Ramos (cell line): ENCODE results near the gene ARHGEF11.
"Not testable (repeated sequence)": the region's sequence is repeated elsewhere in the genome, so short reads cannot be mapped to it uniquely, and the experiment has no call there.

Experiments used
- in situ Hi-C: fragments of 300-500 bp; cut with MboI; formaldehyde crosslinking; loops from one replicate; pipeline ENCODE4 v1.14.3; 2022; ENCODE audit warnings: low sequenced_read_pairs; ENCODE audit not compliant: unreplicated experiment

ARHGEF11 gene

DNA sequence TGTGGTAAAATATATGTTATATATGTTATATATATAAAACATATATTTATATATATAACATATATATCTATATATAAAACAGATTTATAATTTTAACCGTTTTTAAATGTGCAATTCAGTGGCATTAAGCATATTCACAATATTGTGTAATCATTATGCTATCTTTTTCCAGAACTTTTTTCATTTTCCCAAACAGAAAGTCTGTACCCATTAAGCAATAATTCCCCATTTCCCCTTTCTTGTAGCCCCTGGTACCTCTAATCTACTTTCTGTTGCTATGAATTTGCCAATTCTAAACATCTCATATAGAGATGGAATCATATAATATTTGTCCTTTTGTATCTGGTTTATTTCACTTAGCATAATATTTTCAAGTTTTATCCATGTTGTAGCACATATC is 10.7 kb upstream of the ARHGEF11 start:
- in situ Hi-C loops, result no loop called here

DNA sequence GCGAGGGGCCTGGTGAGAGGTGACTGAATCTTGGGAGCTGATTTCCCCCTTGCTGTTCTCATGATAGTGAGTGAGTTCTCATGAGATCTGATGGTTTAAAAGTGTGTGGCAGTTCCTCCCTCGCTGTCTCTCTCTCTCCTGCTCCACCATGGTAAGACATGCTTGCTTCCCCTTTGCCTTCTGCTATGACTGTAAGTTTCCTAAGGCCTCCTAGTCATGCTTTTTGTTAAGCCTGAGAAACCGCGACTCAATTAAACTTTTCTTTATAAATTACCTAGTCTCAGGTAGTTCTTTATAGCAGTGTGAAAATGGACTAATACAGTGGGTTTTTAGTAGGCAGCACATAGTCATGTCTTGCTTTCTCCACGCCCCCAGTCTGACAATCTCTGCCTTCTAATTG is 10.2 kb upstream of the ARHGEF11 start:
- in situ Hi-C loops, result not testable (repeated sequence)

DNA sequence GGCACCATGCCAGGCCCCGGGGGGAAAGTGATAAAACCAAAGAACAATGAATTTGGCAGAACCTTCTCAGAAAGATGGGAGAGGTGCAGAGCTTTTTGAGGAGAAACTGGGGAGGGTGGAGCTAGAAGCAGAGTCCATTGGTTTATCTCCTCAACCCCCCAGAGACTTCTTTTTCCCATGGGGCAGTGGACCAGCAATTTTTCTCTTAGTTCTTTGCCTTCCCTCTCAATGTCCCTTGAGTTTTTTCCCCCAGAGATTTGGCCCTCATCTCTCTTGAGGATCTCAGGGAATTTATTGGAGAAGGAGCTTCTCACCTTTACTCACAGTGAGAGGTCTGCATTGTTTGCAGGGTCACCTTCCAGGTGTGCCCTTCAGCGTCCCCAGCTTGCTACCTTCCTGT is 5.3 kb upstream of the ARHGEF11 start:
- in situ Hi-C loops, result no loop called here

DNA sequence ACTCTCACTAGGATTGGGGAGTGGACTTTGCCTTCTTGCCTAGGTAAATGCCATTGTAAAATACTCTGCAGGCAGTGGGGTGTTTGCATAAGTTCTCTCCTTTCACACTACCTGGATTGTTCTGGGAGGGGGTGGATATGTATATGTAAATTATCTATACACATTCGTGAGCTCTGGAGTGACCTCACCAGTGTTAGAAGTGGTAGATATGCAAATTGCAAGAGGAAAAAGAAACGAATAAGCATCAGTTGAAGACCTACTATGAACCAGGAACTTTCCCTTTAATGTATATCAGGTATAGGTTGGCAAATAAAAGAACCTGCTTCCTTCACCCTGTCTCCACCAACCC is 1.5 kb upstream of the ARHGEF11 start:
- in situ Hi-C loops, result no loop called here

DNA sequence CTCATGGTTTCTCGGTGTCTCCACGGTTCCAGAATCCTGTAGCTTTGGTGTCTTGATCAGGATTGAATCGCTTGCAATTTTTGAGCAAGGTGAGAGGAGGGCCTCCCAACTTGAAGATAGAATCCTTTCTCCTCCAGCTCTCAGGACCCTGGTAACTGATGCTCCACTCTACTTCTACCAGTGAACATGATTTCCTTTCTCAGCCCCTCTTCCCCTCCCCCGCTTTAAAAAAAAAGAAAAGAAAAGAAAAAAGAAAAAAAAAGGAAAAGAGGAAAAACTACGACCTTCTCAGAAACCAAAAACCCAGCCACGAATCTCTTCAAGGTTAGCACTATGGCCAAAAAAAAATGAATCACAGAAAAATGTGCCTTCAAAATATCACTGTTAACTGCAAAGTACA is 1.2 kb downstream of the ARHGEF11 start:
- in situ Hi-C loops, result no loop called here

DNA sequence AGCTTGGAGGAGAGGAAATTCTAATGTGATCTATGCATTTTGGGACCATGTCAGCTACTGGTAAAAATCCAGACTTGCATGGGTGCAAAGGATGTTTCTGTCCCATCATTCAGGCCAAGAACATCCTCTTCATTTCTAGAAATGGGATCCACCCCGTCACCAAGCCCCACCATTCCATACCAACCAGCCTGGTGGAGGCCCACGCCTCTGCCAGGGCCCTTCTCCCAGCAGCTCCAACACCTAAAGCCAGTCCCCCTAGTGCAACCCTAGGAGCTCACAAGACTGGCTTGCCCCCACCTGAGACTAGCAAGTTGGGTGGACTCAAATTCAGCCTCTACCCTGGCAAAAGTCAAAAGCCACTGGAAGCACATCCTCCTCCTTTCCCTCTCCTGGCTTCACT is 1.9 kb downstream of the ARHGEF11 start:
- in situ Hi-C loops, result no loop called here

DNA sequence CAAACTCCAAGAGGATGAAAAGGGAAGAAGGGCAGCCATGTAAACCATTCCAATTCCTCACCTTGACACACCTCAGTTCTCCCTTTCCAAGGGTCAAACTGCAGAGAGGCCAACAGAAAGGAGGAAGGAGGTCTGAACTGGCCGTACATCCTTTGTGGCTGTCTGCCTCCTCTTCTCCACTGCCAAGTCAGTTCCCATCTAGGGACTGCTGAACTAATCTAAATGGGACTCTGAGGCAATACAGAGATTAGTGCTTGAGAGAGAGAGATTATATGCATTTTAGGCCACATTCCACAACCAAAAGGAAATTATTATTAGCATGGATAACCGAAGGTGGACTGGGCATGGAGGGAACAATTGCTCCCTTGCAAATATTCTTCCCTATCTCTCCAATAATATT is 2.7 kb downstream of the ARHGEF11 start:
- in situ Hi-C loops, result no loop called here

DNA sequence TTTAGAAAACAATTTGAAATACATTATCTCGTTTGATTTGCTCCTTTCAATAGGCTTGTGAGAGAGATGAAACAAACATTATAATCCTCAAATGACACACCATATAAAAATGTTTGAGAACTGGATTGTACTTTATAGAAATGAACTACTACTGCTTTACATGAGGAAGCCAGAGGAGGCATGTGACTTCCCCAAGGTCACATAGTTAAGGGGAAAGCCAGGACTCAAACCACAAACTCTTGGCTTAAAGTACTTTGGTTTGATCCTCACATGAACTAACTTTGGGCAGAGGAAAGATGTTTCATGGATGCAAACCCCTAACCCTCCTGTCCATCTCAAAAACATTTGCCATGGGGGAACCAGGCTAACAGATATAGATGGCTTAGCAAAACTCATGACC is 4.7 kb downstream of the ARHGEF11 start:
- in situ Hi-C loops, result no loop called here

DNA sequence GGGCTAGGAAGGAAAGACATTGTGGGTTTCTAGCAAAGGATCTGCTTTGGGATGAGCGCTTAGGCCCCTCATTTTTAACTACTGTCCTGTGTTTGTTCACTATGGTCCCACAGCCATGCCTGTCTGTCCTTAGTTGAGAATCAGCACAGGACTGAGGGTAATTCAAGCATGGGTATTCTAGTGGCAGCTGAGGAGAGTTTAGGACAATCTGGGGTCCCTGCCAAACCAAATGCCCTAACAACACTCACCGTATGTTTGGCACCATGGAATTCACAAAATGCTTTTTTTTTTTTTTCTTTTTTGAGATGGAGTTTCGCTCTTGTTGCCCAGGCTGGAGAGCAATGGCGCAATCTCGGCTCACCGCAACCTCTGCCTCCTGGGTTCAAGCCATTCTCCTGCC is 10.4 kb downstream of the ARHGEF11 start:
- in situ Hi-C loops, result no loop called here

DNA sequence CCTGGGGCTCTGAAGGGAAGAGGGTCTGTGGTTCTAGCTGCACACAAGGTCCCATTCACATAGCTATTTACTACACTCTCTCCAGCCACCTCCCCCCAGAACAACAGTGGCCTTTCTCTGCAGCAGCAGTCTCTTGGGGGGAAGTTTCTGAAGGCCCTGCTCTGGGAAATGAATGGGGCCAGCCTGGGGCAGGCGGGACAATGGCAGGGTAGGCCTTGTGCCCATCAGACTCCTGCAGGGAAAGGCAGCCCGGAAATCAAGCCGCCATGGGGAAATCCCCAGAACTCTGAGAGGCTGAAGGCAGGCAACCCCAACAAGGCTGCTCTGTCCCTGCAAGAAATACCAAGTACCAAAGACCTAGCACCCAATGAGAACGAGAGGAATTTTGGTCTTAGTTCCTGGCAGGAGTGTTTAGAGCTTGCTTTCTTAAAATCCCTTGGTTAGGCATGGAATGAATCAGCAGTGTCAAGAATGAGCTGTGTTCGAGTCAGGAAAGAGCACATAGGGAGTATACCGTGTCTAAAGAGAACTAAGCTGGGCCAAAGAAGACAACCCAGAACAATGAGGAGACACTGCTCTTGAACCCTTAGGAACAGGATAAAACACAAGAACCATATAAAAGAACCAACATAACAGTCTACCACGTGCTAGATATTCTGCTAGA is 11.3 kb downstream of the ARHGEF11 start:
- in situ Hi-C loops, result no loop called here

DNA sequence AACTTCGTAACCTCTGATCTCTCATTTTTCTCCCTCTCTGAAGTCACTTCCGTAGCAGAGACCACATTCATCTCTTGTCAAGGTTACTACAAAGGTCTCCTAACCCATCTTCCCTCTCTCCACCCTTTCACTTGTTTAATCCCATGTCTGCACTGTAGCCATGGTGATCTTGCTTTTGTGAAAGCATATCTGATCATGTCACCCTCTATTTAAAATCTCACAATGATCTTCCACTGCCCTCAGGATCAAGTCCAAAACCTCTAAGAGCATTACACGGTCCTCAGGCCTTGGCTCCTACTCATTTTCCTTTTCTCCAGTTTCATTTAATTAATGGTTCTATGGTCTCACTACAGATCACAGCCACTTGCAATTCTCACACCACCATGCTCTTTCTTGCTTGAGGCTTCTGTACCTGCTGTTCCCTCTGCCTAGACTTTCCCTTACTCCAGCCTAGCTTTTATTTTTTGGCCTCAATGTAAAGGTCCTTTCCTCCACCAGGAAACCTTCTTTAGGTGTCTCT is 12.1 kb downstream of the ARHGEF11 start:
- in situ Hi-C loops, result no loop called here

DNA sequence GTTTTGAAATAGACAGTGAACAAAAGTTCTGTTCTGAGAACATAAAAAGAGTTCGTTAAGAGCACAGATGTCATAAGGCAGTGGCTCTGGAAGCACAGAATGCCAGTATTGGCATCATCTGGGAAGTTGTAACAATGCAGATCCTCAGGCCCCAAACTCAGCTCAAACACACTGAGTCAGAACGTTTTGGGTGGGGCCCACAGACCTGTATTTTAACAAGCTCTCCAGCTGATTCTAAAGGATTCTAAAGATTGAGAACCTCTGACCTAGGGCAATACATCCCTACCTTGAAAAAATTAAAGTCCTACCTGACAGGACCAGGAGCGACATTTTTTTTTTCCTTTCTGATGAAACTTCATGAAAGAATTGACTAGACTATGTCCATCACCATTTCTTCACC is 13.2 kb downstream of the ARHGEF11 start:
- in situ Hi-C loops, result no loop called here

DNA sequence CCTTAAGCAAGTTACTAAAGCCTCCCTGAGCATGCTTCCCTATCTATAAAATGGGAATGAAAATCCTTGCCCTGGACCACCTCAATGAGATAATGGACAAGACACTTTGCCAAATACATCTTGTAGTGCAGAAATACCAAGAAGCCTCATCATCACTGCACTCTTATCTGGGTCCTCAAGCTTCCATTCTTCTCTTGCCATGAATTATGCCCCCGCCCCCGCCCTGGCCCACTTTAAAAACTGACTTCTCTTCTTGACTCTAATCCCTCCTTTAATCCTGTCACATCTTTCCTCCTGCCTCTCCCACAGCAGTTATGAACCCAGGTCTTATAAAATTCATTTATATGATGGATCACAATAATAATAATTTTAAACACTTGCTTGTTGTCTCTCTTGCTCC is 14.8 kb downstream of the ARHGEF11 start:
- in situ Hi-C loops, result no loop called here

DNA sequence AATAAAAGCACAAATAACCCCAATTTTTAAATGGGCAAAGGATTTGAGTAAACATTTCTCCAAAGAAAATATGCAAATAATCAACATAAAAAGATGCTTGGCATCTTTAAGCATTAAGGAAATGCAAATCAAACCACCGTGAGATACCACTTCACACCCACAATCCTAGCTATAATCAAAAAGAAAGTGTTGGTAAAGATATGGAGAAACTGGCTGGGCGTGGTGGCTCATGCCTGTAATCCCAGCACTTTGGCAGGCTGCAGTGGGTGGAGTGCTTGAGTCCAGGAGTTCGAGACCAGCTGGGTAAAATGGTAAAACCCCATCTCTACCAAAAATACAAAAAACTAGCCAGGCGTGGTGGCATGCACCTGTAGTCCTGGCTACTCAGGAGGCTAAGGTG is 16.9 kb downstream of the ARHGEF11 start:
- in situ Hi-C loops, result no loop called here

DNA sequence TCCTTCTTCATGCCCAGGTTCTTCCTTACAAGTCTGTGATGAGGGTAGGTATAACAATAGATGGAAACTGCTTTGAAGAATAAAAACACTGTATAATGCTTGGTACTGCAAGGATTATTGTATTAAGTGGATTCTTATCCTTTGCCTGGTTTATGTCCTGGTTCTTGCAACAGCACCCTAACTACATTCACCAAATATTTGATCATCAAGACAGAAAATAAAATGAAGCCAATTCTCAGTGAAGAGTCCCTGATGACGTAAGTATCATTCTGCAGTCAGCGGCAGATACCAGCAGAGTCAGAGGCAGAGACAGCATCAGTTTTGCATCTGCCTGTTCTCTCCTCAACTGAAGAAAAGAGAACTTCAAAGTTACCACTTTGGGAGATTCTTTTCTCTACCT is 19.7 kb downstream of the ARHGEF11 start:
- in situ Hi-C loops, result no loop called here

DNA sequence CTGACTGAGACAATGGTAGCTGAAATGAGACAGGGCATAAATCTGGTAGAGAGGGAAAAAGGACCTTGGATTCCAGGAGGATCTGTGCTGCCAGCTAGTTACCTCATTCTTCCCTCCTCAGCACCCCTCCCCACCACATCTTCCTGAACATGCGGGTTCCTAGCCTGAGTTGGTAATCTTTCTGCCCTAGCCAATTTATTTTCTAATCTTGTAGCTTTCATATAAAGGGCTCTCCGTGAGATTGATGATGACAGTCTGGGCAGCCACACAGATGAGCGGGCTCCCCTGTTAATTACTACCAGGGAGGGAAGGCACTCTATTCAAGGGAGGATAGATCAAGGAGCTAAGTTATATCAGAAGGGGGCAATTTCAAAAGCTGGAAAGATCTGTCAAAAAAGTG is 20.2 kb downstream of the ARHGEF11 start:
- in situ Hi-C loops, result no loop called here

DNA sequence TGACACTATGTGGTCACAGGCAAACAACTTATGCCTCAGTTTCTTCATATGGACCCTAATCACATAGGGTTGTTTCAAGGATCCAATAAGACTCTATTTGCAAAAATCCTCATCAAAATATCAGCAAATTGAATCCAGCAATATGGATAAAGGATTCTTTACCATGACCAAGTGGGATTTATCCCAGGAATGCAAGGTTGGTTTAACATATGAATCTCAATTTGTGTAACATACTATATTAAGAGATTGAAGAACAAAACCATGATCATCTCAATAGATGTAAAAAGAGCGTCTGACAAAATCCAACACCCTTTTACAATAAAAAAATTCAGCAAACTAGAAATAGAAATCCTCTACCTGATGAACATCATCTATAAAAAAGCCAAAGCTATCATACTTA is 23.9 kb downstream of the ARHGEF11 start:
- in situ Hi-C loops, result no loop called here

DNA sequence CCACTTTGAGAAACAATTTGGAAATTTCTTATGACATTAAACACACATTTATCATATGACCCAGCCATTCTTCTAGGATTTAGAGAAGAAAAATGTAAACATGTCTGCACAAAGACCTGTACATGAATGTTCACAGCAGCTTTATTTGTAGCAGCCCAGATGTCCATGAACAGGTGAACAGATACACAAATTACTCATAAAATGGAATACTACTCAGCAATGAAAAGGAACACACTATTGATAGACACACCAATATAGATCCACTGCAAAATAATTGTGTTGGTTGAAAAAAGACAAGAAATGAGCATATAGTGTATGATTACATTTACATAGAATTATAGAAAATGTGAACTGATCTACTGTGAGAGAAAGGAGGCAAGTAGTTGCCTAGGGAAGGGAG is 26.1 kb downstream of the ARHGEF11 start:
- in situ Hi-C loops, result no loop called here

DNA sequence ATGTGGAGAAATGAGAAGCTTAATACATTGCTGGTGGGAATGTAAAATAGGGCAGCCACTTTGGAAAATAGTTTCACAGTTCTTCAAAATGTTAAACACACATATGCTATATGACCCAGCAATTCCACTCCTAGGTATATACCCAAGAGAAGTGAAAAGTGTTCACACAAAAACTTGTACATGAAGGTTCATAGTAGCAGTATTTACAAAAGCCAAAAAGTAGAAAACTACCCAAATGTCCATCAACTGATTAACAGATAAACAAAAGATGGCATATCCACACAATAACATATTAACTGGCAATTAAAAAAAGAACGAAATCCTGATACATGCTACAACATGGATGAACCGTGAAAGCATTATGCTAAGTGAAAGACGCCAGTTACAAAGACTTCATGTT is 33.7 kb downstream of the ARHGEF11 start:
- in situ Hi-C loops, result no loop called here

DNA sequence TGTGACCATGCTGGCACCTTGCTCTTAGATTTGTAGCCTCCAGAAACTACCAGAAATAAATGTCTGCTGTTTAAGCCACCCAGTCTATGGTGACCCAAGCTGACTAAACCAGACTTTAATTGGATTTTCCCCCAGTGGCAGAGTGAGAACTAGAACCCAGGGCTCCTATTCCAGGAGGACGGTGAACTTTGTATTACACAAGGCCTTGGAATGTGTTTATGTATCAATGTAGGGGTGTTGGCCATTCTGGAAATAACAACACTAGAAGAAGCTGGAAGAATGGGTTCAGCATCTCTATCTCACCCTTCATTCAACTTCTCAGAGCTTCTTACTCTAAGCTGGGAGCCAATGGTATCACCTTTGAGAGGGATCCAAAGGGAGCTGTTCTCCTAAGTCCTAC is 37.0 kb downstream of the ARHGEF11 start:
- in situ Hi-C loops, result no loop called here

DNA sequence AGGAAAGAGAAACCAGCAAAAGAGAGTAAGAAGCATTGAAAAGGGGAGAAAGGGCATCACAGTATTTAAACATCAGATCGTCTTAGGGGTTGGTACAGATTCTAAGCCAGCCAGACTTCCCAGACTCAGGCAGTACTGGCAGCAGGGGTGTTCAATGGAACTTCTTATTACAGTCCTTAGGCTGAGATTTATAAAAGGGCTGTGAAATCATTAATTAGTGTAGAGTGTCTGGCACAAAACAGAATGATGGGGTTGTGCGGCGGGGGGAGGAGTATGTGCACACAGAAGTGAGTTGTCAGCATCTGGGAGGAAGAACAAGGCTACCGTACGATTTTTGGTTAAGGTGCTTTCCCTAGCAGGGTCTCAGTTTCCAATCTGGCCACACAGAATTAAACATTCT is 38.2 kb downstream of the ARHGEF11 start:
- in situ Hi-C loops, result no loop called here

DNA sequence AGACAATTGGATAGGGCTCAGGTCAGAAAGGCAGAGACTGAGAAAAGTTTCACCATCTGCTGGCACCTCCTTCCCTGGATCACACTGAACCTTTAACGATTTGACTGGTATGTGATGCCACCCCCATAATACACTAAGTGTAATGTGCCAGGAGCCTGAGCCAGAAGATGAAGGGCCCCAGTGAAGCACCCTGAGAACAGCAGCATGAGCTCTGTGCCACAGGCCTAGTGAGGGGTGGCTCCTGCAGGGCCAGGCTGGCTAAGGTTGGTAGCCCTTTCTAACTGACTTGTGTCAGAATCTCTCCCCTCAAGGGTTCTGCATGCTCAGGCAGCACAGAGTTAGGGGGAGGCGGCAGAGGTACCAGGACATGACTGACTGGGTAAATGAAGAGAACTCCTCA is 38.9 kb downstream of the ARHGEF11 start:
- in situ Hi-C loops, result no loop called here

DNA sequence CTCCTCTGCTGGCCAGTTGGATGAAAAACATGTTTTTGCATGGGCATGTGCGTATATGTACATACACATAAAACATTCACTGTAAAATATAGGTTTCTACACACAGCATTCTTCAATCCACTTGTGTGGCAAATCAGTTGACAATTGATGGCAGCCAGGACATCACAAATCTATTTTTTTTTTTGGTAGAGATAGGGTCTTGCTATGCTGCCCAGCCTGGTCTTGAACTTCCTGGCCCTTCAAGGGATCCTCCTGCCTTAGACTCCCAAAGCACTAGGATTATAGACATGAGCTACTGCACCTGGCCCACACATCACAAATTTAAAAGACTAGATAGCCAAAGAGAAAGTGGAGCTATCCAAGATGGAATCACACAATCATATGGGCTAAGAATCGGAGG is 39.6 kb downstream of the ARHGEF11 start:
- in situ Hi-C loops, result no loop called here
